ENCODE measurements around the gene UGP2. TPM values are rescaled to one million over a fixed set of nuclear protein-coding genes. Genes with fewer than 3 reads are reported as not detected.
A peak's percentile ranks its signal among the peaks of the same experiment; 100 is the strongest.

Gene UGP2
- total and polyA plus RNA-seq, 2 of the 8 experiments (the other 6 are each of a cell fraction or from before 2014, with no cell fraction given), result 278 to 956 TPM

DNA sequence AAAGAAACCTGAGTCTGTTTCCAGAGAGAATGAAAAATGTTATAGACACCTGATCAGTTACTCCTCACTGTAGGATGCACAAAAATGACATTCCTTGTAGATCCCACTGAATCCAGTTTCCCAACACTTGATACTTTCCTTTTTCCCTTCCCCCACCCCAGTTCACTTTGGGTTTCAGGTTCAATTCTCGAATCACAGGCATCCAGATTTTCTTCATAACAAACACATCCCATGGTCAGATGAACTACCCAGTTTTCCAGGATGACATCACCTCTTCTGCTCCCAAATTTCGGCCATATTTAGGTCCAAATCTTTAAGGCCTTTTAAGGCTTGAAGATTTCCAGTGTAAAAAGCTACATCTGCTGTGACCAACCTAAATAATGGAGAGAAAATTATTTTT is 51.5 kb downstream of the UGP2 start:
- H4K5ac ChIP-seq (ENCODE audit: insufficient read length, low read depth, low read length), result no peak overlapping the region
- H3K4me1 ChIP-seq (replicated peaks in 1 of 4; ENCODE audit: control insufficient read depth in 3 of 4, insufficient read depth in 4 of 4, low read length in 3 of 4), result no peaks in the 10 kb centered on the region; a peak in 2 of 7 replicates
- no peak overlapping the region for H2AFZ ChIP-seq (ENCODE audit: low read length)
- 92% methylated on average over 2 of the region's 2 CpGs; no CpG with 5 or more reads in 1 of the 2 experiments for WGBS, 2 experiments (ENCODE audit: extremely low coverage in 1 of 2, insufficient coverage in 1 of 2, insufficient read length in 1 of 2, insufficient replicate concordance in 2 of 2, low coverage in 1 of 2, low lambda C conversion rate in 2 of 2, missing lambda C conversion rate in 1 of 2)
- no peak overlapping the region for H4K8ac ChIP-seq (ENCODE audit: extremely low read depth, insufficient read depth, low read length)
- H3K27ac ChIP-seq (ENCODE audit: low read depth, low read length), result no peak overlapping the region
- H3K36me3 ChIP-seq (ENCODE audit: control insufficient read depth in 2 of 4, insufficient read depth in 4 of 4, low read length in 3 of 4), result peaks cover 11 to 75% (median 39%) of the 10 kb centered on the region in 4 experiments
- no peak overlapping the region for H3K4ac ChIP-seq (replicated peaks; ENCODE audit: insufficient read length, low read depth, low read length)
- CTCF ChIA-PET (ENCODE audit: partially characterized antibody), result no interaction called here
- POLR2A ChIA-PET (ENCODE audit: partially characterized antibody), result interaction anchor here (1.3 to 2.5 kb wide), 3 partner anchors 17 to 41 kb away, joined by 3 to 6 read pairs (median 3); no protein-coding TSS in a partner anchor
- H4K20me1 ChIP-seq (replicated peaks in 1 of 2; ENCODE audit: control insufficient read depth in 1 of 2, insufficient read depth in 2 of 2, low read length in 2 of 2), result no peaks in the 10 kb centered on the region
- H3K23me2 ChIP-seq (ENCODE audit: low read depth, low read length), result no peaks in the 10 kb centered on the region
- no peaks in the 10 kb centered on the region for H3K27me3 ChIP-seq (replicated peaks in 1 of 4; ENCODE audit: control insufficient read depth in 3 of 4, extremely low read depth in 1 of 4, insufficient read depth in 3 of 4, low read length in 3 of 4)
- H4K91ac ChIP-seq (replicated peaks; ENCODE audit: insufficient read length, low read length), result no peak overlapping the region
- H2BK12ac ChIP-seq (ENCODE audit: low read depth, low read length), result no peak overlapping the region
- H2BK5ac ChIP-seq (ENCODE audit: low read depth, low read length), result no peak overlapping the region
- H3K56ac ChIP-seq (replicated peaks; ENCODE audit: insufficient read length, low read depth, low read length), result no peak overlapping the region
- no peak overlapping the region for H3K14ac ChIP-seq (ENCODE audit: insufficient read length)
- no peak overlapping the region for H3K9ac ChIP-seq (replicated peaks in 1 of 4; ENCODE audit: extremely low read depth in 1 of 4, low read depth in 3 of 4, low read length in 3 of 4)
- no peak overlapping the region for H2BK120ac ChIP-seq (replicated peaks; ENCODE audit: low read depth, low read length)
- no peak overlapping the region for H3K23ac ChIP-seq (ENCODE audit: insufficient read length)
- no peak overlapping the region for H2AK5ac ChIP-seq (ENCODE audit: low read depth, low read length)
- no peak for DNase-seq (ENCODE audit: low read depth in 1 of 2, low spot score in 2 of 2)
- FAIRE-seq, result peak; percentile 60
- no peaks in the 10 kb centered on the region for H3K79me1 ChIP-seq (ENCODE audit: low read depth, low read length)
- no peak overlapping the region for H3K4me3 ChIP-seq (ENCODE audit: extremely low read depth in 1 of 4, insufficient read depth in 2 of 4, low read depth in 3 of 4, low read length in 4 of 4)
- no peak overlapping the region for H2BK15ac ChIP-seq (ENCODE audit: low read length)
- H3K18ac ChIP-seq (ENCODE audit: extremely low read depth, low read length), result no peak overlapping the region
- H3K79me2 ChIP-seq (ENCODE audit: control insufficient read depth in 1 of 2, insufficient read depth in 2 of 2, low read length in 2 of 2), result no peaks in the 10 kb centered on the region
- no peak overlapping the region for H3K4me2 ChIP-seq (ENCODE audit: insufficient read depth in 1 of 2, low read depth in 2 of 2, low read length in 2 of 2)
- peak in 1 of 2 experiments; percentile 57; a peak in 1 of 3 replicates for TF ChIP-seq POLR2A (IDR thresholded peaks at IDR 0.05; ENCODE audit: control extremely low read depth in 1 of 2, low read depth in 2 of 2, low read length in 2 of 2)
- no peak for TF ChIP-seq FOSL1 (IDR thresholded peaks at IDR 0.05; ENCODE audit: insufficient read depth, low read depth, low read length)
- no peak for TF ChIP-seq BRCA1 (IDR thresholded peaks at IDR 0.05; ENCODE audit: low read depth, low read length)
- peak; percentile 73 for TF ChIP-seq POLR2AphosphoS5 (IDR thresholded peaks at IDR 0.05; ENCODE audit: low read depth, low read length)
- no peak for TF ChIP-seq HDAC2 (IDR thresholded peaks at IDR 0.05; ENCODE audit: borderline replicate concordance in 1 of 2, low read depth in 2 of 2, low read length in 2 of 2)
- no peak for TF ChIP-seq SIN3A (conservative IDR thresholded peaks at IDR 0.05 in 1 of 2, IDR thresholded peaks at IDR 0.05 in 1 of 2; ENCODE audit: low read depth in 1 of 2, low read length in 2 of 2)
- TF ChIP-seq MAFK (IDR thresholded peaks at IDR 0.05; ENCODE audit: low read depth, low read length), result no peak
- TF ChIP-seq, protein P1, sequence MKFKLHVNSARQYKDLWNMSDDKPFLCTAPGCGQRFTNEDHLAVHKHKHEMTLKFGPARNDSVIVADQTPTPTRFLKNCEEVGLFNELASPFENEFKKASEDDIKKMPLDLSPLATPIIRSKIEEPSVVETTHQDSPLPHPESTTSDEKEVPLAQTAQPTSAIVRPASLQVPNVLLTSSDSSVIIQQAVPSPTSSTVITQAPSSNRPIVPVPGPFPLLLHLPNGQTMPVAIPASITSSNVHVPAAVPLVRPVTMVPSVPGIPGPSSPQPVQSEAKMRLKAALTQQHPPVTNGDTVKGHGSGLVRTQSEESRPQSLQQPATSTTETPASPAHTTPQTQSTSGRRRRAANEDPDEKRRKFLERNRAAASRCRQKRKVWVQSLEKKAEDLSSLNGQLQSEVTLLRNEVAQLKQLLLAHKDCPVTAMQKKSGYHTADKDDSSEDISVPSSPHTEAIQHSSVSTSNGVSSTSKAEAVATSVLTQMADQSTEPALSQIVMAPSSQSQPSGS (IDR thresholded peaks at IDR 0.05; ENCODE audit: low read length), result peak; percentile 83
- no peak for TF ChIP-seq BACH1 (IDR thresholded peaks at IDR 0.05; ENCODE audit: low read length)
- no peak for TF ChIP-seq SIX5 (IDR thresholded peaks at IDR 0.05; ENCODE audit: low read depth, low read length)
- no peak for TF ChIP-seq EGR1 (IDR thresholded peaks at IDR 0.05; ENCODE audit: borderline replicate concordance, low read depth, low read length)
- no peaks in the 10 kb centered on the region for H3K9me3 ChIP-seq (ENCODE audit: insufficient read depth in 2 of 2, low read depth in 1 of 2, low read length in 1 of 2)
- no peak overlapping the region for H2BK20ac ChIP-seq (ENCODE audit: low read length)

Data from H1 (cell line).